ENCODE results near the gene CCDC40.
A peak's percentile ranks its signal among the peaks of the same experiment; 100 is the strongest.

Gene CCDC40, protein sequence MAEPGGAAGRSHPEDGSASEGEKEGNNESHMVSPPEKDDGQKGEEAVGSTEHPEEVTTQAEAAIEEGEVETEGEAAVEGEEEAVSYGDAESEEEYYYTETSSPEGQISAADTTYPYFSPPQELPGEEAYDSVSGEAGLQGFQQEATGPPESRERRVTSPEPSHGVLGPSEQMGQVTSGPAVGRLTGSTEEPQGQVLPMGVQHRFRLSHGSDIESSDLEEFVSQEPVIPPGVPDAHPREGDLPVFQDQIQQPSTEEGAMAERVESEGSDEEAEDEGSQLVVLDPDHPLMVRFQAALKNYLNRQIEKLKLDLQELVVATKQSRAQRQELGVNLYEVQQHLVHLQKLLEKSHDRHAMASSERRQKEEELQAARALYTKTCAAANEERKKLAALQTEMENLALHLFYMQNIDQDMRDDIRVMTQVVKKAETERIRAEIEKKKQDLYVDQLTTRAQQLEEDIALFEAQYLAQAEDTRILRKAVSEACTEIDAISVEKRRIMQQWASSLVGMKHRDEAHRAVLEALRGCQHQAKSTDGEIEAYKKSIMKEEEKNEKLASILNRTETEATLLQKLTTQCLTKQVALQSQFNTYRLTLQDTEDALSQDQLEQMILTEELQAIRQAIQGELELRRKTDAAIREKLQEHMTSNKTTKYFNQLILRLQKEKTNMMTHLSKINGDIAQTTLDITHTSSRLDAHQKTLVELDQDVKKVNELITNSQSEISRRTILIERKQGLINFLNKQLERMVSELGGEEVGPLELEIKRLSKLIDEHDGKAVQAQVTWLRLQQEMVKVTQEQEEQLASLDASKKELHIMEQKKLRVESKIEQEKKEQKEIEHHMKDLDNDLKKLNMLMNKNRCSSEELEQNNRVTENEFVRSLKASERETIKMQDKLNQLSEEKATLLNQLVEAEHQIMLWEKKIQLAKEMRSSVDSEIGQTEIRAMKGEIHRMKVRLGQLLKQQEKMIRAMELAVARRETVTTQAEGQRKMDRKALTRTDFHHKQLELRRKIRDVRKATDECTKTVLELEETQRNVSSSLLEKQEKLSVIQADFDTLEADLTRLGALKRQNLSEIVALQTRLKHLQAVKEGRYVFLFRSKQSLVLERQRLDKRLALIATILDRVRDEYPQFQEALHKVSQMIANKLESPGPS

DNA sequence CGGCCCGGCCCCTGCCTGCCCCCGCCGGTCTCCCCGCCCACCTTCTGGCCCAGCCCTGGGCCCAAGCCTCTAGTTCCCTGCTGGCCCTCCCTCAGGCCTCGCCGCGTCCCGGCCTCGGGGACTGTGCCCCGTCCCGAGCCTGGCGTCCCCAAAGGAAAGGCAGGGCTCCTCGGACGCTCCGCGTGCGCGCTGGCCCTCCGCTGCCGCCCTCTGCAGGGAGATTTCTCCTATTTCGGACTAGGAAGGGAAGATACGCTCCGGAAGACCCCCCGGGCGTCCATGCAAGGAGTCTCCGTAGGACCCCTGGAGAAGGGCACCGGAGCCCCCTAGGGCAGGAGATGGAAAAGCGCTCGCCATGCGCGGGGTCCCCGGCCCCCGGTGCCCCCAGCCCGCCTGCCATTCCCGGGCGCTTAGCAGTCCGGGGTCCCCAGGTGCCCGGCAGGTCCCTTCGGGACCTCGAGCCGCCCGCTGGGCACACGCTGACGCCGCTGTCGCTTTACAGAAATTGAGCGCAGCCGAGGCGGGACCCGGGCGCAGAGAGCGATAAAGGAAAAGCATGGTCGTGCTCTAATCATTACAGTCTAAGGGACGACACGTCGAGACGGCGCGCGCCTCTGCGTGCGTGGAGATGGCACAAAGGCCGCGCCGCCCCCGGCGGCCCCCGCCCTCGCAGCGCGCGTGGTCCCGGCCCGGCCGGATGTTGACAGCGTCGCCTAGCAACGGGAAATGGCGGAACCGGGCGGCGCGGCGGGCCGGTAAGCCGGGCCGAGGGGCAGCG is at the start of gene CCDC40:
TSS of gene CCDC40 (plus strand) at position 706 of the 778 bp plus-strand sequence. CDS start at position 727, 21 bp downstream.
- TF ChIP-seq, protein P1, sequence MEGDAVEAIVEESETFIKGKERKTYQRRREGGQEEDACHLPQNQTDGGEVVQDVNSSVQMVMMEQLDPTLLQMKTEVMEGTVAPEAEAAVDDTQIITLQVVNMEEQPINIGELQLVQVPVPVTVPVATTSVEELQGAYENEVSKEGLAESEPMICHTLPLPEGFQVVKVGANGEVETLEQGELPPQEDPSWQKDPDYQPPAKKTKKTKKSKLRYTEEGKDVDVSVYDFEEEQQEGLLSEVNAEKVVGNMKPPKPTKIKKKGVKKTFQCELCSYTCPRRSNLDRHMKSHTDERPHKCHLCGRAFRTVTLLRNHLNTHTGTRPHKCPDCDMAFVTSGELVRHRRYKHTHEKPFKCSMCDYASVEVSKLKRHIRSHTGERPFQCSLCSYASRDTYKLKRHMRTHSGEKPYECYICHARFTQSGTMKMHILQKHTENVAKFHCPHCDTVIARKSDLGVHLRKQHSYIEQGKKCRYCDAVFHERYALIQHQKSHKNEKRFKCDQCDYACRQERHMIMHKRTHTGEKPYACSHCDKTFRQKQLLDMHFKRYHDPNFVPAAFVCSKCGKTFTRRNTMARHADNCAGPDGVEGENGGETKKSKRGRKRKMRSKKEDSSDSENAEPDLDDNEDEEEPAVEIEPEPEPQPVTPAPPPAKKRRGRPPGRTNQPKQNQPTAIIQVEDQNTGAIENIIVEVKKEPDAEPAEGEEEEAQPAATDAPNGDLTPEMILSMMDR (IDR thresholded peaks at IDR 0.05; ENCODE audit: low read depth, low read length, missing control alignments), result no peak
- DNase-seq (ENCODE audit: extremely low read depth, low read depth), result no peak
- peak within 1 kb of the TSS; percentile 83 for H3K4me3 ChIP-seq (replicated peaks; ENCODE audit: low read depth, low read length)

DNA sequence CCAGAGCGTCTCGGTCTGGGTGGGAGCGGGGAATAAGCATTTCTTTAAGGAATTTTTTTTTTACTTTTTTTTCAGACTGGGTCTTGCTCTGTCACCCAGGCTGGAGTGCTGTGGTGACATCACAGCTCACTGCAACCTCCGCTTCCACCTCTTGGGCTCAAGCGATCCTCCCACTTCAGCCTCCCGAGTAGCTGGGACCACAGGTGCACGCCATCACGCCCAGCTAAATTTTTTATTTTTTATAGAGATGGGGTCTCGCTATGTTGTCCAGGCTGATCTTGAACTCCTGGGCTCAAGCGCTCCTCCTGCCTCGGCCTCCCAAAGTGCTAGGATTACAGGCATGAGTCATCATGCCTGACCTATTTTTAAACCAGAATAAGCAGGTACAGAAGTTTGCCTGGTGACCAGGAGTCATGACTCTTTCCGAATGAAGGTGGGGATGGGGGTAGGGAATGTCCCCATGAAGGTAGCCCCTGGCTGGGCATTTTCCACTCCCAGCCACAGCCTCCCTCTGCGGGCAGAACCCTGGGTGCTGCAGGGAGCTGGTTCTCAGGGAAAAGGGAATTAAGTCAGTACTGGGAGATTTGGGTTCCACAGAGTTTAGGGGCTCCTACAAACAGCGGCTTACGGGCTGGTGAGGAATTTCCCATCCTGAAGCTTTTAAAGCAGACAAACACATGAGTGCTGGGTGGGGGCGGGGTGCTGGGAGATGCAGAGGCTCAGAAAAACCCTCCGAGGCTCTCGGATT is 49.1 kb upstream of the CCDC40 start:
- DNase-seq (ENCODE audit: extremely low read depth, low read depth), result no peak
- TF ChIP-seq, protein P1 (IDR thresholded peaks at IDR 0.05; ENCODE audit: low read depth, low read length, missing control alignments), result no peak
- peak overlapping the region; percentile 22; the same call in 1 of the 2 replicates for H3K4me3 ChIP-seq (replicated peaks; ENCODE audit: low read depth, low read length)

DNA sequence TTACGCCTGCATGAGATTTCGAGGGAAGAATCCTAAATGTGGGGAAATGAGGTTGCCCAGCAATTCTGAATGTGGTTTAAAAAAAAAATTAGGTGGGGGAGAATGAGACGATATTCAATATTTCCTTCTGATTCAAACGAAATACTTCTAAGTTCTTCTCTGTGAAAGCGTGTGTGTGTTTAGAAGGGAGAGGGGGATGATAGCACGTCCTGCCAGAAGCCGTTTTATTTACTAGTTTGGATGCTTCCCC is 48.6 kb upstream of the CCDC40 start:
- TF ChIP-seq, protein P1 (IDR thresholded peaks at IDR 0.05; ENCODE audit: low read depth, low read length, missing control alignments), result no peak
- no peak for DNase-seq (ENCODE audit: extremely low read depth, low read depth)

DNA sequence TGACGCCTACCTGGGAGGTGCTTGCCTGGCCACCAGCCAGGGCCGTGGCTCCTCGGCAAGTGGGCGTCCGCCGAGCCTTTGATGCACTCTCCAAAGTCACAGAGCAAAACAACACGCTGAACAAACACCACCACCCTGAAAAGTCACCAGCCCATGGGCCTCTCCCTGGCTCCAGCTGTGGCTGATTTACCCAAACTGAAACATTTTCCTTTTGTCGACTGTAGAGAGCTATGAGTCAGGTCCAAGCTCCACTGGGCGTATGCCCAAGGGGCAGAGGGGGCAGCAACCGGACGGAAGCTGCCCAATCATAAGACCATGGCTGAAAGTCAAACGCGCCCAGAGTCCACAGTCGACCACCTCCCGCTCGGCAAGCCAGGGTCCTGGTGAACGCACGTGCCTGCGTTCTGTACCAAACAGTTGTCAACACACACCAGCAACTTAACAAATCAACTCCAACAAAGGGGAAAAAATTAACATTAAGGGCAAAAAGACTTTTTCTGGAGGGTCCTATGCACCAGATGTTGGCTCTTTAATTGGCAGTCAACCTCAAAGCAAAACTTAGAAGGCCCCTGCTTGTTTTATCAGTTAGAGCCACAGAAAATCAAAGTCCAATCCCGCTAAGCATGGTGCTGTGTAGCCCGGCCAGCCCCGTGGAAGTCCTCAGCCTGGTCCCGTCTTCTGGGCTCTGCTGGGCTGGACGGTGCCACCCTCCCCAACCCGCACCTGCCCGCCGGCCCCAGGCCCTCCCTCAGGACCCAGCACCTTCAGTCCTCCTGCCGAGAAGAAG is 48.1 kb upstream of the CCDC40 start:
- DNase-seq (ENCODE audit: extremely low read depth, low read depth), result no peak
- peak overlapping the region; percentile 22; the same call in 1 of the 2 replicates for H3K4me3 ChIP-seq (replicated peaks; ENCODE audit: low read depth, low read length)
- TF ChIP-seq, protein P1 (IDR thresholded peaks at IDR 0.05; ENCODE audit: low read depth, low read length, missing control alignments), result no peak

More for the DNA sequence above, 48.6 kb upstream of the CCDC40 start:
- H3K4me3 ChIP-seq (replicated peaks; ENCODE audit: low read depth, low read length), result peak overlapping the region; percentile 22; the same call in 1 of the 2 replicates

DNA sequence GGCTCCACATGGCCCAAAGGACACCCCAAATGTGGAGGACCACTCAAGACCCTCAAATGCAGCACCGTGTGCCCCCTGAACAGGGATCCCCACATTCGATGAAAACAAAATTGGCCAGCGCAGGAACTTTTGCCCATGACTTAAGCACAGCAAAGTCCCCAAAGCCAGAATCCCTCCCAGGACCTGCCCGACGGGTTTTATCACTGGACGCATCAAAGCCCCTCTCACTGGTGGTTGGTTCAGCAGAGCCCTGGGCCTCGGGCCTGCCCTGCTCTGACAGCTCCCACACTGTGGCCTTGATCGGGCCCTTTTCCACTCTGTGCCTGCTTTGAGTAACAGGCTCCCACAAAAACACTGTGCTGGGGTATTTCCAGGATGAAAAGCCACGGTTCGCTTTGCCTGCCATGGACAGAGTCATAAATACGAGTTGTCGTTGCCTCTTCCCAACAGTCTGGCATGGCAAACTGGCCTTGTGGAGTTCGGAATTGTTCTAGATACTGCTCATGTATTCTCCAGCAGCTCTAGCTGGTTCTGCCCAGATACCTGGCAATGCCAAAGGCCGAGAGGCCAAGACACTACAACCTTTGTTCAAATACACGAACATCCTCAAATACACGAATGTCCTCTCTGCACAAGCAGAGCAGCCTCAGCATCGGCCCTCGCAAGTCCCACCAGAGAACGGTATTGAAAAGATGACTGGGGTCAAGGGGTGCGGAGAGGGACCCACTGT is 47.2 kb upstream of the CCDC40 start:
- DNase-seq (ENCODE audit: extremely low read depth, low read depth), result no peak
- no peak overlapping the region for H3K4me3 ChIP-seq (replicated peaks; ENCODE audit: low read depth, low read length)
- TF ChIP-seq, protein P1 (IDR thresholded peaks at IDR 0.05; ENCODE audit: low read depth, low read length, missing control alignments), result no peak

Data from HFF-Myc (cell line).